NB4 (cell line): ENCODE results near the gene RHBDD1.
A peak's percentile ranks its signal among the peaks of the same experiment; 100 is the strongest.

Experiments used
- DNase-seq: peaks from one replicate; pipeline ENCODE4 v3.0.0; 2010; ENCODE audit warnings: low read depth
- H3K4me3 ChIP-seq: one replicate; pipeline ENCODE4 v1.5.1; 2011; ENCODE audit warnings: mild to moderate bottlenecking, low read depth, low read length, moderate library complexity
- MYC ChIP-seq: IDR thresholded peaks from 2 replicates; pipeline ENCODE4 v1.6.1; 2011; ENCODE audit warnings: low read depth, low read length
- POLR2A ChIP-seq: IDR thresholded peaks from 2 replicates; pipeline ENCODE4 v1.6.1; 2011; ENCODE audit warnings: mild to moderate bottlenecking; ENCODE audit not compliant: insufficient read length; ENCODE audit errors: extremely low read depth
- TF ChIP-seq, protein P1 (sequence below): IDR thresholded peaks from 2 replicates; pipeline ENCODE4 v1.6.1; 2011; ENCODE audit warnings: low read depth, low read length
- TF ChIP-seq, protein P2 (sequence below): IDR thresholded peaks from one replicate; pipeline ENCODE4 v1.5.1; 2012; ENCODE audit warnings: low read depth, low read length

RHBDD1 gene

DNA sequence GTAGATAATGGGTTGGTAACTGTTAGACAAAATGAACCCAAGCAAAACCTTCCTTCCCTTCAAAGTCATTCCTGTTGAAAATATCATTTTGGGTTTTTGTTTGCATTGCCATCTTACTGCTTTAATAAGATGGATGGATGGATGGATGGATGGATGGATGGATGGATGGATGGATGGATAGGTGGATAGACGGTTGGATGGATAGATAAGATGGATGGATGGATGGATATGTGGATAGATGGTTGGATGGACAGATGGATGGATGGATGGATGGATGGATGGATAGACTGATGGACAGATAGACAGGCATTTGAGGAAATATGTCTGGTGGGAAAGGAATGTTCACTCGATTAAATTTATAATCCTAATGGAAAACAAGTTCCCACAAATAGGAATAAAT is 194.9 kb downstream of the RHBDD1 start:
- H3K4me3 ChIP-seq = no peak overlapping the region
- no peak for DNase-seq
- TF ChIP-seq, protein P1, sequence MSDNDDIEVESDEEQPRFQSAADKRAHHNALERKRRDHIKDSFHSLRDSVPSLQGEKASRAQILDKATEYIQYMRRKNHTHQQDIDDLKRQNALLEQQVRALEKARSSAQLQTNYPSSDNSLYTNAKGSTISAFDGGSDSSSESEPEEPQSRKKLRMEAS = no peak
- TF ChIP-seq MYC = no peak
- TF ChIP-seq, protein P2, sequence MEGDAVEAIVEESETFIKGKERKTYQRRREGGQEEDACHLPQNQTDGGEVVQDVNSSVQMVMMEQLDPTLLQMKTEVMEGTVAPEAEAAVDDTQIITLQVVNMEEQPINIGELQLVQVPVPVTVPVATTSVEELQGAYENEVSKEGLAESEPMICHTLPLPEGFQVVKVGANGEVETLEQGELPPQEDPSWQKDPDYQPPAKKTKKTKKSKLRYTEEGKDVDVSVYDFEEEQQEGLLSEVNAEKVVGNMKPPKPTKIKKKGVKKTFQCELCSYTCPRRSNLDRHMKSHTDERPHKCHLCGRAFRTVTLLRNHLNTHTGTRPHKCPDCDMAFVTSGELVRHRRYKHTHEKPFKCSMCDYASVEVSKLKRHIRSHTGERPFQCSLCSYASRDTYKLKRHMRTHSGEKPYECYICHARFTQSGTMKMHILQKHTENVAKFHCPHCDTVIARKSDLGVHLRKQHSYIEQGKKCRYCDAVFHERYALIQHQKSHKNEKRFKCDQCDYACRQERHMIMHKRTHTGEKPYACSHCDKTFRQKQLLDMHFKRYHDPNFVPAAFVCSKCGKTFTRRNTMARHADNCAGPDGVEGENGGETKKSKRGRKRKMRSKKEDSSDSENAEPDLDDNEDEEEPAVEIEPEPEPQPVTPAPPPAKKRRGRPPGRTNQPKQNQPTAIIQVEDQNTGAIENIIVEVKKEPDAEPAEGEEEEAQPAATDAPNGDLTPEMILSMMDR = no peak
- no peak for TF ChIP-seq POLR2A

DNA sequence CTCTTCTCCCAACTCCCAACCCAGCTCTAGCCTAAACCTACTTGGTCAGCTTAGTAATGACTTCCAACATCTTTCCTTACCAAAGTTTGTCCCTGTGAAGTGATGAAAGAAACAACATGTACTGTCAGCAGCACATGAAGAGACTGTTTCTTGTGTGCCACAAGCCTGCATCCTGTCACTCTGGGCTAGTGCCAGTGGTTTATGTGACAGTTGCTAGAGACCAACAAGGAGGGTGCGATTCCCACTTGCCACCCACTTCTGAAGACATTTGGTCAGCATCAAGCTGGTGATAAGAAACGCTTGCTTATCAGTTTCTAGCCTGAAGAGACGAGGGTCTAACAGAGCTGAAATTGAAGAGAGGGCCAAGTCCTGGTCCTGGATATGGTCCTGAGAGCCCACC is 195.5 kb downstream of the RHBDD1 start:
- no peak overlapping the region for H3K4me3 ChIP-seq
- no peak for DNase-seq
- TF ChIP-seq, protein P2 = no peak
- TF ChIP-seq, protein P1 = no peak
- TF ChIP-seq POLR2A (no peak), MYC (no peak)

DNA sequence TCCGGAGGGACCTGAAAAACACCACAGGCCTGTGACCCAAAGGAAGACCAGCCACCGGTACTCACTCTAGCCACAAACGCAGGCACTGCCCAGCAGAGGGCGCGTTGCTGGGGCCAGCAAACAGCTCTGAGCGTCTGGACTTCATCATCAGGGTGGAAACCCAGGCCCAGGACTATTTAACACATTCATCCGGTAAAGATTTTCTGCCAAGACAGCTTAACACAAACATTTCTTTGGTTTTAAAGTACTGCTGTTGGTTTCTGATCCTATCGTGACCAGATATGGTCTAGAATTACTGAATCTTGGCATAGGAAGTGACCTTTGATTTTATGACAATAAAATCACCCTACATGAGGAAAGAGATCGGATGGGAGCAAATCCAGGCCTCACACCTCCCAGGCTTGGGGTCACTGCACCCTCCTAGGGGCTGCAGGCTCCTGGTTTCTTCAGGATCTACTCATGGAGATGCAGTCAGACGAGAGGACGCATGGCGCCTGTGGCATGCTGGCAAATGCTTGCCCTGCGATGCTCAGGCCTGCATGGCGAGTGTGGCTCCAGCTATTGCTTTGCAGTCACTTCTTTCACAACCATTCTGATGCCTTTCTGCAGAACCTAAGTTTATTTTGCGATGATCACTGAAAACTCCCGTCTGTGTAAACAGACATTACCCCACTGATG is 197.8 kb downstream of the RHBDD1 start:
- TF ChIP-seq POLR2A = no peak
- TF ChIP-seq, protein P2 = peak; percentile 82
- peak; percentile 36 for DNase-seq
- H3K4me3 ChIP-seq = no peak overlapping the region

DNA sequence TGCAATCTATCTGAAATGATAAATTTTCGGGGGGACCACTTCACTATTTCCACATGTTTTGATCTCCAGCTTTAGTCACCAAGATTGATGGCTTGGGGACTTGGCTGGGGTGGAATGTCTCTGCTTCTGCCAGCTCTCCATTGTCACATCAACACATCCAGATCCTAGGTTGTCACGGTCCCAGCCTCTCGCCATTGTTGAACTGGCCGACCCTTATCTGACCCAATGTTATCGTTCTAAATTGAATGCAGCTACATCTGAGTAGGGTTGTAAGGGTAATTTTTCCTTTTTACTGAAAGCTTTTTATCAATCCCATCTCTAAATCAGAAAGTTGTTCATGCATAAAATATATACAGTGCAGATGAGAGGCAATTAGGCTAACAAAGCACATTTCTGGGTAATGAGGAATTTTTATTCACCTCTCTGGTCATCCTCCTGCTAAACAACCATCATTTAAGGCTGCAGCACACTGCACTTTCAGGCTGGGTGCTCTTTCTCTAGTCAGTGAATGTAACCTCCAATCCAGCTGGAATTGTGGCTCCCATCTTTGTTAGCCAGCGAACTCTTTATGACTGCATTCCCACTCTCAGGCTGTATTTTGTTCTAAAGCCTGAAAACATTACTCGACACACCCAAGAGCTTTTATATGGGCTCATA is 200.0 kb downstream of the RHBDD1 start:
- no peak overlapping the region for H3K4me3 ChIP-seq
- TF ChIP-seq MYC (no peak), POLR2A (no peak)
- TF ChIP-seq, protein P1 = no peak
- TF ChIP-seq, protein P2 = no peak
- DNase-seq = no peak

DNA sequence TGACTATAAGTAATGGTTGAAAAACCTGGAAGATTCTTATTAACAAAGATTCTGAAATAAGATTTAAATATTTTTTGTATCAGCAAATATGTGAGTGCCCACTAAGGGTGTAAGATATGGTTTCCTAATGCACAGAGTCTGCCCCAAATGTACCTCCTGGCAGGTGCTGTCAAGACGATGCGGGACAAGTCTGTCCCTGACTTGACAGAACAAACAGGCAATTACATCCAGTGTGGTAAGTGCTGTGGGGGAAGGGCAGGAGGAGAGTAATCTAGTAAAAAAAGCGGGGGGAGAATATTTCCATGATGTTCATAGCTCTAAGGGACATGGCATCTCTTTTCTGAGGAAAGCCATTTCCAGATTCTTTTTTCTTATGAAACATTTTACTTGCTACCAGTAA is 200.7 kb downstream of the RHBDD1 start:
- no peak overlapping the region for H3K4me3 ChIP-seq
- TF ChIP-seq, protein P2 = no peak
- TF ChIP-seq, protein P1 = no peak
- TF ChIP-seq POLR2A (no peak), MYC (no peak)
- no peak for DNase-seq
